K562 (cell line): ENCODE data around the gene SPI1. TPM values are rescaled to one million over a fixed set of nuclear protein-coding genes. Genes with fewer than 3 reads are reported as not detected.

Source experiments
- BRD4 ChIP-seq: fragments of 200-600 bp; sonication (generic); IDR thresholded peaks from 2 replicates; pipeline ENCODE4 v1.6.1; 2017; ENCODE audit warnings: inconsistent platforms
- CHD2 ChIP-seq: IDR thresholded peaks from 2 replicates; pipeline ENCODE4 v1.6.1; 2011; ENCODE audit warnings: low read depth, low read length
- CHD4 ChIP-seq: fragments of 200-600 bp; sonication (generic); IDR thresholded peaks from 3 replicates; pipeline ENCODE4 v1.6.1; 2012; ENCODE audit warnings: low read depth, mild to moderate bottlenecking, mixed read lengths, low read length, inconsistent platforms; ENCODE audit not compliant: insufficient read depth, insufficient replicate concordance, poor library complexity, severe bottlenecking
- ELF2 ChIP-seq: fragments of 250-450 bp; sonication (Bioruptor Pico); IDR thresholded peaks from 2 replicates; pipeline ENCODE4 v1.5.0; 2021; ENCODE audit warnings: mild to moderate bottlenecking
- ESRRA ChIP-seq: fragments of 450-650 bp; IDR thresholded peaks from 2 replicates; pipeline ENCODE4 v1.6.1; 2014; ENCODE audit warnings: low read depth, mild to moderate bottlenecking, moderate library complexity, borderline replicate concordance
- ETS2 ChIP-seq: IDR thresholded peaks from 2 replicates; pipeline ENCODE4 v1.6.1; 2016; ENCODE audit warnings: borderline replicate concordance, missing genetic modification characterization, mild to moderate bottlenecking, moderate library complexity, missing compliant biosample characterization; ENCODE audit not compliant: poor library complexity, severe bottlenecking
- GATAD2B ChIP-seq: fragments of 450-650 bp; IDR thresholded peaks from 2 replicates; pipeline ENCODE4 v1.6.1; 2017; ENCODE audit warnings: mild to moderate bottlenecking, borderline replicate concordance
- HNRNPK ChIP-seq: fragments of 200-400 bp; formaldehyde crosslinking; IDR thresholded peaks from one replicate; pipeline ENCODE4 v1.6.1; 2018; ENCODE audit warnings: mild to moderate bottlenecking, low read depth, low read length; ENCODE audit not compliant: poor library complexity, severe bottlenecking
- MEIS2 ChIP-seq: fragments of 450-650 bp; IDR thresholded peaks from 2 replicates; pipeline ENCODE4 v1.6.1; 2014; ENCODE audit warnings: mild to moderate bottlenecking; ENCODE audit not compliant: partially characterized antibody
- MTA3 ChIP-seq: fragments of 450-650 bp; formaldehyde crosslinking; IDR thresholded peaks from 2 replicates; pipeline ENCODE4 v1.6.1; 2017; ENCODE audit warnings: mild to moderate bottlenecking, borderline replicate concordance
- NCOA2 ChIP-seq, 2 experiments: fragments of 450-650 bp; IDR thresholded peaks; 2 replicates each; pipeline ENCODE4 v1.6.1; 2018; ENCODE audit warnings: mild to moderate bottlenecking in 2 of 2, moderate library complexity in 1 of 2; ENCODE audit not compliant: partially characterized antibody in 2 of 2
- NFIX ChIP-seq: fragments of 250-450 bp; sonication (Bioruptor Pico); IDR thresholded peaks from 2 replicates; pipeline ENCODE4 v1.4.0; 2020; ENCODE audit warnings: low read depth, mild to moderate bottlenecking, moderate library complexity
- NR2C2 ChIP-seq, 2 experiments: fragments of 200-800 bp in 1 of 2; sonication (Bioruptor generic) in 1 of 2; sonication (generic) in 1 of 2; formaldehyde crosslinking in 1 of 2; IDR thresholded peaks; 2 replicates each; pipeline versions ENCODE4 v1.6.1 to v1.8.0; 2016 to 2022; ENCODE audit warnings: mild to moderate bottlenecking in 1 of 2, missing compliant biosample characterization in 1 of 2, missing genetic modification characterization in 1 of 2, missing genetic modification reagents in 1 of 2
- POU5F1 ChIP-seq: fragments of 150-350 bp; IDR thresholded peaks from 2 replicates; pipeline ENCODE4 v1.6.1; 2014; ENCODE audit warnings: borderline replicate concordance, low read length, low read depth, mild to moderate bottlenecking; ENCODE audit not compliant: partially characterized antibody
- RNF2 ChIP-seq: sonication (generic); IDR thresholded peaks from 2 replicates; pipeline ENCODE4 v1.6.1; 2016
- SMAD1 ChIP-seq: fragments of 150-350 bp; IDR thresholded peaks from 2 replicates; pipeline ENCODE4 v1.6.1; 2014; ENCODE audit warnings: low read length, low read depth; ENCODE audit not compliant: partially characterized antibody
- YBX1 ChIP-seq: fragments of 450-650 bp; IDR thresholded peaks from 2 replicates; pipeline ENCODE4 v1.7.1; 2016; ENCODE audit warnings: mild to moderate bottlenecking
- ZKSCAN1 ChIP-seq: fragments of 150-350 bp; IDR thresholded peaks from 2 replicates; pipeline ENCODE4 v1.6.1; 2016; ENCODE audit warnings: low read depth, low read length
- ZNF589 ChIP-seq: fragments of 200-800 bp; sonication (Bioruptor generic); IDR thresholded peaks from 2 replicates; pipeline ENCODE4 v1.6.1; 2016; ENCODE audit warnings: low read depth, missing genetic modification characterization, missing compliant biosample characterization
- polyA plus RNA-seq, 8 experiments: library from polyadenylated mRNA; depleted of rRNA in 4 of 8; stranded (reverse) in 5 of 8; unstranded in 3 of 8; fragments of >200 nt; fragmentation: Nextera tagmentation in 2 of 8; fragmentation: Illumina TruSeq in 1 of 8; extraction: Ambion mirVana in 2 of 8; extraction: Trizol in 1 of 8; gene quantifications; 2 replicates each; pipeline versions ENCODE4 v1.2.1 to v1.2.3, GENCODE V29; 2011 to 2014; ENCODE audit warnings: inconsistent platforms in 1 of 8, missing spikeins in 1 of 8
- total RNA-seq, 7 experiments: library from RNA; depleted of rRNA in 6 of 7; stranded (reverse); fragments of >200 nt in 6 of 7; fragmentation: Illumina TruSeq in 2 of 7; extraction: Trizol in 2 of 7; gene quantifications; 2 replicates each; pipeline versions ENCODE4 v1.2.1 to v1.2.3, GENCODE V29; 2011 to 2021; ENCODE audit warnings: low replicate concordance in 1 of 7
- TF ChIP-seq, protein P1 (sequence below): fragments of 450-650 bp; formaldehyde crosslinking; IDR thresholded peaks from 2 replicates; pipeline ENCODE4 v1.4.0; 2020; ENCODE audit warnings: mild to moderate bottlenecking, mixed read lengths
- TF ChIP-seq, protein P2 (sequence below): fragments of 250-450 bp; sonication (Bioruptor Pico); IDR thresholded peaks from 2 replicates; pipeline ENCODE4 v1.8.0; 2022; ENCODE audit warnings: moderate library complexity, mild to moderate bottlenecking, inconsistent platforms
- TF ChIP-seq, protein P3 (sequence below): fragments of 250-450 bp; sonication (Bioruptor Pico); IDR thresholded peaks from 2 replicates; pipeline ENCODE4 v1.4.0; 2020; ENCODE audit warnings: mild to moderate bottlenecking, moderate library complexity, borderline replicate concordance

Gene SPI1
- total and polyA plus RNA-seq, 9 of the 15 experiments (the other 6 are each of a cell fraction or from before 2014, with no cell fraction given), result 0.10 to 33.7 (median 10.3) TPM

DNA sequence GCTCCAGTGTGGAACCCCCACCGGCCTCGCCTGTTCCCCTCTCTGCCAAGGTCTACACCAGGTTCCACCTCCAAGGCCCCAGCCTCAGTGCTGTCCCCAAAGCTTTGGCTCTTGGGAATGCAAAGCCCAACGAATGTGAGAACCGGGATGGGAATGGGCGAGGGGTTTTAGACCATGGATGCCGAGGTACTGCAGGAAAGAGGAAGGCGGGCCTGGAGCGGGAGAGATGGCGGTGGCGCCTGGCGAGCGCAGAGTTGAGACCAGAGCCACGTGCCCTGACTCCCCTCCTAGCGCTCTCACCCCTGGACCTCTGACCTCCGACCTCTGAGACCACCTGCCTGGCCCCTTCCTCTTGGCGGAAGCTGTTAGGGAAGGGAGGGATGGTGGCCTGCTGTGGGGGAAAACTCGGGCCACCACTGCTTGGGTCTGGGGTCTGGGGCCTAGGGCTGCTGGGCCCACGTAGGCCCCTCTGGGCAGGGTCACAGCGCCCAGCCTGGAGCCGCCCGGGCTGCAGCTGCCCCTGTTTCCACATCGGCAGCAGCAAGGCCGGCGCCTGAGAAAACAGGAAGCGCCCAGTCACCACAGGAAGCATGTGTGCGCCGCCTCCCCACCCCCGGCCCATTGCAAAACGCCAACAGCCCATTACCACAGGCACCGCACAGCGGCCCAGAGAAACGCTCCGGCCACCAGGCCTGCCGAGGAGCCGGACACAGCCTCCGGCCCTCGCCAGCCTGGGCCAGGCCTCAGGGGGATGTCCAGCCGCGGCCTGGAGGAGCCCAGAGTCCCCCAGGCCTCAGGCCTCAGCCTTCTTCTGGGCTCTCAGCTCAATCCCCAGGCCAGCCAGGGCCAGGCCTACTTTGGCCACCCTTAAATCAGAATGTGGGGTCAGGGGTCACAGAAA lies 16.2 kb upstream of the SPI1 start (continued):
- TF ChIP-seq NCOA2 (IDR thresholded peaks at IDR 0.05; ENCODE audit: partially characterized antibody in 2 of 2) (no peak), NR2C2 (CRISPR knock-in tag; IDR thresholded peaks at IDR 0.05) (peak; percentile 75; the same call in 1 of the 2 replicates), NR2C2 (tag; IDR thresholded peaks at IDR 0.05) (peak; percentile 88), HNRNPK (no peak), NFIX (CRISPR knock-in tag) (no peak), BRD4 (peak; percentile 79; the same call in 1 of the 2 replicates), MTA3 (peak; percentile 45; the same call in 1 of the 2 replicates), CHD2 (no peak), RNF2 (peak; percentile 89; the same call in 1 of the 2 replicates), ELF2 (CRISPR knock-in tag) (no peak), ZNF589 (CRISPR knock-in tag) (peak; percentile 93), GATAD2B (peak; percentile 32; the same call in 1 of the 2 replicates), POU5F1 (no peak), ETS2 (no peak), YBX1 (no peak), MEIS2 (no peak), ESRRA (peak; percentile 50; the same call in 1 of the 2 replicates), CHD4 (no peak), SMAD1 (no peak), ZKSCAN1 (peak; percentile 48; the same call in 1 of the 2 replicates)
- TF ChIP-seq, protein P1, sequence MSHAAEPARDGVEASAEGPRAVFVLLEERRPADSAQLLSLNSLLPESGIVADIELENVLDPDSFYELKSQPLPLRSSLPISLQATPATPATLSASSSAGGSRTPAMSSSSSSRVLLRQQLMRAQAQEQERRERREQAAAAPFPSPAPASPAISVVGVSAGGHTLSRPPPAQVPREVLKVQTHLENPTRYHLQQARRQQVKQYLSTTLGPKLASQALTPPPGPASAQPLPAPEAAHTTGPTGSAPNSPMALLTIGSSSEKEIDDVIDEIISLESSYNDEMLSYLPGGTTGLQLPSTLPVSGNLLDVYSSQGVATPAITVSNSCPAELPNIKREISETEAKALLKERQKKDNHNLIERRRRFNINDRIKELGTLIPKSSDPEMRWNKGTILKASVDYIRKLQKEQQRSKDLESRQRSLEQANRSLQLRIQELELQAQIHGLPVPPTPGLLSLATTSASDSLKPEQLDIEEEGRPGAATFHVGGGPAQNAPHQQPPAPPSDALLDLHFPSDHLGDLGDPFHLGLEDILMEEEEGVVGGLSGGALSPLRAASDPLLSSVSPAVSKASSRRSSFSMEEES, result no peak
- TF ChIP-seq, protein P2, sequence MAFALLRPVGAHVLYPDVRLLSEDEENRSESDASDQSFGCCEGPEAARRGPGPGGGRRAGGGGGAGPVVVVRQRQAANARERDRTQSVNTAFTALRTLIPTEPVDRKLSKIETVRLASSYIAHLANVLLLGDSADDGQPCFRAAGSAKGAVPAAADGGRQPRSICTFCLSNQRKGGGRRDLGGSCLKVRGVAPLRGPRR (CRISPR knock-in tag), result no peak
- TF ChIP-seq, protein P3, sequence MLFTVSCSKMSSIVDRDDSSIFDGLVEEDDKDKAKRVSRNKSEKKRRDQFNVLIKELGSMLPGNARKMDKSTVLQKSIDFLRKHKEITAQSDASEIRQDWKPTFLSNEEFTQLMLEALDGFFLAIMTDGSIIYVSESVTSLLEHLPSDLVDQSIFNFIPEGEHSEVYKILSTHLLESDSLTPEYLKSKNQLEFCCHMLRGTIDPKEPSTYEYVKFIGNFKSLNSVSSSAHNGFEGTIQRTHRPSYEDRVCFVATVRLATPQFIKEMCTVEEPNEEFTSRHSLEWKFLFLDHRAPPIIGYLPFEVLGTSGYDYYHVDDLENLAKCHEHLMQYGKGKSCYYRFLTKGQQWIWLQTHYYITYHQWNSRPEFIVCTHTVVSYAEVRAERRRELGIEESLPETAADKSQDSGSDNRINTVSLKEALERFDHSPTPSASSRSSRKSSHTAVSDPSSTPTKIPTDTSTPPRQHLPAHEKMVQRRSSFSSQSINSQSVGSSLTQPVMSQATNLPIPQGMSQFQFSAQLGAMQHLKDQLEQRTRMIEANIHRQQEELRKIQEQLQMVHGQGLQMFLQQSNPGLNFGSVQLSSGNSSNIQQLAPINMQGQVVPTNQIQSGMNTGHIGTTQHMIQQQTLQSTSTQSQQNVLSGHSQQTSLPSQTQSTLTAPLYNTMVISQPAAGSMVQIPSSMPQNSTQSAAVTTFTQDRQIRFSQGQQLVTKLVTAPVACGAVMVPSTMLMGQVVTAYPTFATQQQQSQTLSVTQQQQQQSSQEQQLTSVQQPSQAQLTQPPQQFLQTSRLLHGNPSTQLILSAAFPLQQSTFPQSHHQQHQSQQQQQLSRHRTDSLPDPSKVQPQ, result no peak
